Measurements from ENCODE around the gene EBI3.

- TF ChIP-seq POLR2A (IDR thresholded peaks at IDR 0.05; ENCODE audit: low read depth, low read length), result no peak
- TF ChIP-seq POLR2AphosphoS5 (IDR thresholded peaks at IDR 0.05; ENCODE audit: low read depth, low read length), result no peak
- no peak for TF ChIP-seq TAF1 (IDR thresholded peaks at IDR 0.05; ENCODE audit: borderline replicate concordance, low read depth, low read length)
Observed at GRCh38 chr19:4184718-4185352, 44.5 kb upstream of the EBI3 start.

All from GM12892 (cell line).